OCI-LY1 (cell line): Measurements from ENCODE around the gene CYBA.

Source experiments
- CTCF ChIP-seq: fragments of 200-600 bp; sonication (generic), shearing (Covaris generic); IDR thresholded peaks from 2 replicates; pipeline ENCODE4 v1.5.1; 2017; ENCODE audit warnings: mild to moderate bottlenecking, antibody characterized with exemption, low read length, moderate library complexity, mixed read lengths
- EZH2 ChIP-seq: fragments of 200-600 bp; sonication (generic), shearing (Covaris generic); IDR thresholded peaks from 2 replicates; pipeline ENCODE4 v1.8.0; 2017; ENCODE audit warnings: borderline replicate concordance, mixed run types, mild to moderate bottlenecking, antibody characterized with exemption, low read length, moderate library complexity, mixed read lengths

GRCh38 chr16:88655733-88656281 lies 5.0 kb upstream of the CYBA start:
- TF ChIP-seq CTCF (no peak), EZH2 (no peak)
